ENCODE results near the gene COLEC11. TPM values are rescaled to one million over a fixed set of nuclear protein-coding genes. Genes with fewer than 3 reads are reported as not detected.

The COLEC11 gene
- total RNA-seq, 1 experiment from 2014 or later: 0.39 TPM

- Histone ChIP-seq H3K18ac (ENCODE audit: insufficient read length, low read depth, low read length) (peak overlapping the region; percentile 88), H2AFZ (ENCODE audit: low read length) (no peak overlapping the region), H3K4ac (ENCODE audit: low read depth, low read length) (peak overlapping the region; percentile 67; the same call in 1 of the 2 replicates), H4K91ac (ENCODE audit: insufficient read length, low read depth, low read length) (no peak overlapping the region), H3K23me2 (ENCODE audit: insufficient read length, low read depth, low read length, poor library complexity, severe bottlenecking) (peaks cover 4% of the 10 kb centered on the region), H3K23ac (ENCODE audit: insufficient read length, low read depth, low read length) (no peak overlapping the region), H4K8ac (replicated peaks; ENCODE audit: insufficient read length, low read depth, low read length) (no peak overlapping the region), H3K9ac (ENCODE audit: extremely low read depth, insufficient read length, low read length) (peak overlapping the region; percentile 83), H2BK12ac (ENCODE audit: insufficient read length, low read depth, low read length) (no peak overlapping the region), H3K79me2 (ENCODE audit: insufficient read depth, low read length) (peaks cover 8% of the 10 kb centered on the region; the same call in 1 of the 2 replicates), H3K4me1 (ENCODE audit: insufficient read depth, low read length) (no peaks in the 10 kb centered on the region), H3K9me3 (ENCODE audit: control insufficient read depth, low read depth, low read length) (no peaks in the 10 kb centered on the region), H2AK5ac (ENCODE audit: insufficient read length, low read length) (no peak overlapping the region), H4K5ac (ENCODE audit: insufficient read length, low read depth, low read length) (no peak overlapping the region), H2BK15ac (ENCODE audit: low read depth, low read length) (no peak overlapping the region), H3K14ac (ENCODE audit: insufficient read depth, low read length) (peak overlapping the region; percentile 93; the same call in 1 of the 2 replicates), H3K4me2 (ENCODE audit: insufficient read depth, insufficient read length, low read length) (peak overlapping the region; percentile 98), H3K27me3 (ENCODE audit: insufficient read depth, low read length) (no peaks in the 10 kb centered on the region), H3T11ph (ENCODE audit: low read length) (no peak overlapping the region), H3K79me1 (ENCODE audit: insufficient read depth, low read depth, low read length, poor library complexity, severe bottlenecking) (peaks cover 4% of the 10 kb centered on the region), H3K27ac (ENCODE audit: insufficient read length, low read depth, low read length) (peak overlapping the region; percentile 0), H3K56ac (ENCODE audit: insufficient read length, low read depth, low read length) (no peak overlapping the region), H2BK20ac (ENCODE audit: low read depth, low read length, poor library complexity, severe bottlenecking) (no peak overlapping the region), H2BK120ac (ENCODE audit: low read depth, low read length, poor library complexity, severe bottlenecking) (no peak overlapping the region), H2BK5ac (ENCODE audit: insufficient read length, low read length) (no peak overlapping the region), H4K20me1 (ENCODE audit: control insufficient read depth, insufficient read depth, insufficient read length) (no peaks in the 10 kb centered on the region)
- no peaks in the 10 kb centered on the region for H3K9me3 Mint-ChIP-seq
- no CpG with 5 or more reads among the region's 40 CpGs for WGBS (ENCODE audit: extremely low coverage, insufficient read length, low lambda C conversion rate)
- no peak for TF ChIP-seq CTCF (conservative IDR thresholded peaks at IDR 0.05)
- DNase-seq: no peak
- peaks cover 33 to 60% (median 58%) of the 10 kb centered on the region in 3 experiments; a peak in 6 of 7 replicates for H3K36me3 Mint-ChIP-seq (ENCODE audit: insufficient read depth in 1 of 3, low read depth in 3 of 3)
- peak overlapping the region; percentile 97 to 99 (median 98) for H3K27ac Mint-ChIP-seq
- no peaks in the 10 kb centered on the region; the same call in 1 of the 2 replicates for H3K27me3 Mint-ChIP-seq (ENCODE audit: low read depth)
- H3K4me3 Mint-ChIP-seq: peak overlapping the region; percentile 90 to 94
- H3K4me1 Mint-ChIP-seq: peaks cover 9 to 13% of the 10 kb centered on the region in 2 experiments
Observed at GRCh38 chr2:3557639-3558204, 37.2 kb upstream of the COLEC11 start.

Measured in H9 (cell line).